CD4-positive, alpha-beta T cell treated with Interleukin-15 for 4 hours (primary cell): ENCODE measurements around the gene CADPS.

Experiments used
- DNase-seq: peaks from one replicate; pipeline ENCODE4 v3.0.0-alpha.2; 2020; ENCODE audit warnings: low spot score

CADPS gene

GRCh38 chr3:62439176-62439813, 435.9 kb downstream of the CADPS start:
- DNase-seq: no peak

- no peak for DNase-seq
These were observed 438.4 kb downstream of the CADPS start for GRCh38 chr3:62436785-62437184.

GRCh38 chr3:62433396-62433795, 441.8 kb downstream of the CADPS start:
- no peak for DNase-seq

GRCh38 chr3:62421207-62421606, 454.0 kb downstream of the CADPS start:
- DNase-seq: no peak

- no peak for DNase-seq
These were observed 459.1 kb downstream of the CADPS start for GRCh38 chr3:62416144-62416543.

GRCh38 chr3:62415312-62415801, 459.9 kb downstream of the CADPS start:
- no peak for DNase-seq

- no peak for DNase-seq
These were observed 460.4 kb downstream of the CADPS start for GRCh38 chr3:62414786-62415185.

GRCh38 chr3:62413687-62414086, 461.5 kb downstream of the CADPS start:
- no peak for DNase-seq

- DNase-seq: no peak
These were observed 468.3 kb downstream of the CADPS start for GRCh38 chr3:62406945-62407344.

- DNase-seq: no peak
These were observed 469.6 kb downstream of the CADPS start for GRCh38 chr3:62405566-62405965.

- DNase-seq: no peak
These were observed 470.1 kb downstream of the CADPS start for GRCh38 chr3:62405135-62405534.

- no peak for DNase-seq
These were observed 470.9 kb downstream of the CADPS start for GRCh38 chr3:62404321-62404720.

GRCh38 chr3:62403765-62404164, 471.5 kb downstream of the CADPS start:
- DNase-seq: no peak

GRCh38 chr3:62392626-62393292, 482.5 kb downstream of the CADPS start:
- DNase-seq: no peak

- no peak for DNase-seq
These were observed 488.0 kb downstream of the CADPS start for GRCh38 chr3:62387251-62387650.

- no peak for DNase-seq
These were observed 495.9 kb downstream of the CADPS start for GRCh38 chr3:62379321-62379798.

- DNase-seq: no peak
These were observed 496.3 kb downstream of the CADPS start for GRCh38 chr3:62378921-62379320.

GRCh38 chr3:62378311-62378789, 496.9 kb downstream of the CADPS start:
- DNase-seq: no peak

- no peak for DNase-seq
These were observed 498.0 kb downstream of the CADPS start for GRCh38 chr3:62376906-62377877.

GRCh38 chr3:62376454-62376720, 498.8 kb downstream of the CADPS start:
- no peak for DNase-seq

- DNase-seq: no peak
These were observed 499.4 kb downstream of the CADPS start for GRCh38 chr3:62375655-62376453.
